WERI-Rb-1 (cell line): ENCODE data around the gene ADCY5.
"Not testable (repeated sequence)": the region's sequence is repeated elsewhere in the genome, so short reads cannot be mapped to it uniquely, and the experiment has no call there.

ENCODE experiments used
- DNase-seq: peaks from one replicate; pipeline ENCODE4 v3.0.0-alpha.2; 2020
- H3K27ac ChIP-seq: fragments of 250-450 bp; sonication (Bioruptor Pico); 2 replicates; pipeline ENCODE4 v1.5.1; 2020; ENCODE audit warnings: mild to moderate bottlenecking, moderate library complexity
- H3K27me3 ChIP-seq: fragments of 250-450 bp; sonication (Bioruptor Pico); 2 replicates; pipeline ENCODE4 v1.5.1; 2021; ENCODE audit warnings: mild to moderate bottlenecking, low read depth, moderate library complexity; ENCODE audit not compliant: insufficient read depth, severe bottlenecking
- H3K36me3 ChIP-seq: fragments of 250-450 bp; sonication (Bioruptor Pico); 2 replicates; pipeline ENCODE4 v1.5.1; 2020; ENCODE audit warnings: mild to moderate bottlenecking, moderate library complexity
- H3K4me3 ChIP-seq: 2 replicates; pipeline ENCODE4 v1.5.1; 2011; ENCODE audit warnings: low read depth, mild to moderate bottlenecking, control low read depth, low read length
- H3K9me3 ChIP-seq: fragments of 250-450 bp; sonication (Bioruptor Pico); 2 replicates; pipeline ENCODE4 v1.5.1; 2021; ENCODE audit warnings: mild to moderate bottlenecking, moderate library complexity; ENCODE audit not compliant: severe bottlenecking
- CTCF ChIP-seq: IDR thresholded peaks from 2 replicates; pipeline ENCODE4 v1.5.1; 2011; ENCODE audit warnings: low read depth, mild to moderate bottlenecking, control low read depth, inconsistent platforms, low read length

Gene ADCY5

GRCh38 chr3:123448536-123449101, at the start of gene ADCY5:
TSS of gene ADCY5 (minus strand) at chr3:123449090. CDS start at chr3:123448545, 545 bp downstream.
- DNase-seq: peak; percentile 35
- H3K27me3 ChIP-seq: peaks cover 4% of the 10 kb centered on the region
- H3K9me3 ChIP-seq: no peaks in the 10 kb centered on the region
- no peak for TF ChIP-seq CTCF
- H3K27ac ChIP-seq: no peak within 1 kb of the TSS
- peak within 1 kb of the TSS; percentile 66 for H3K4me3 ChIP-seq
- H3K36me3 ChIP-seq: no peaks in the 10 kb centered on the region

- Histone ChIP-seq H3K36me3 (peaks cover 16% of the 10 kb centered on the region), H3K9me3 (no peaks in the 10 kb centered on the region), H3K27me3 (no peaks in the 10 kb centered on the region), H3K4me3 (no peak overlapping the region), H3K27ac (no peak overlapping the region)
- no peak for DNase-seq
- no peak for TF ChIP-seq CTCF
Observed at GRCh38 chr3:123493912-123494311, 45.0 kb upstream of the ADCY5 start.

- Histone ChIP-seq H3K27ac (no peak overlapping the region), H3K36me3 (peaks cover 8% of the 10 kb centered on the region), H3K4me3 (no peak overlapping the region), H3K9me3 (no peaks in the 10 kb centered on the region), H3K27me3 (no peaks in the 10 kb centered on the region)
- TF ChIP-seq CTCF: no peak
- DNase-seq: no peak
Observed at GRCh38 chr3:123491966-123492587, 43.2 kb upstream of the ADCY5 start.

- peak; percentile 85 for TF ChIP-seq CTCF
- Histone ChIP-seq H3K36me3 (peaks cover 8% of the 10 kb centered on the region), H3K27ac (no peak overlapping the region), H3K9me3 (no peaks in the 10 kb centered on the region), H3K27me3 (no peaks in the 10 kb centered on the region), H3K4me3 (no peak overlapping the region)
- peak; percentile 60 for DNase-seq
Observed at GRCh38 chr3:123489400-123490004, 40.6 kb upstream of the ADCY5 start.

GRCh38 chr3:123488645-123489347, 39.9 kb upstream of the ADCY5 start:
- Histone ChIP-seq H3K27me3 (no peaks in the 10 kb centered on the region), H3K9me3 (no peaks in the 10 kb centered on the region), H3K36me3 (peaks cover 1% of the 10 kb centered on the region), H3K4me3 (no peak overlapping the region), H3K27ac (no peak overlapping the region)
- no peak for DNase-seq
- no peak for TF ChIP-seq CTCF

GRCh38 chr3:123487063-123487462, 38.2 kb upstream of the ADCY5 start:
- H3K9me3 ChIP-seq, H3K36me3 ChIP-seq, H3K27ac ChIP-seq, DNase-seq, H3K27me3 ChIP-seq, H3K4me3 ChIP-seq: not testable (repeated sequence)
